ENCODE measurements around the gene ZEB2.

Gene ZEB2

GRCh38 chr2:144519934-144520731 is at the start of gene ZEB2:
TSS of gene ZEB2 (minus strand) at chr2:144520119. CDS start at chr2:144517350, 2,769 bp downstream.
- DNase-seq = no peak

- no peak for DNase-seq
These were observed 47.8 kb upstream of the ZEB2 start for GRCh38 chr2:144567745-144568144.

DNA sequence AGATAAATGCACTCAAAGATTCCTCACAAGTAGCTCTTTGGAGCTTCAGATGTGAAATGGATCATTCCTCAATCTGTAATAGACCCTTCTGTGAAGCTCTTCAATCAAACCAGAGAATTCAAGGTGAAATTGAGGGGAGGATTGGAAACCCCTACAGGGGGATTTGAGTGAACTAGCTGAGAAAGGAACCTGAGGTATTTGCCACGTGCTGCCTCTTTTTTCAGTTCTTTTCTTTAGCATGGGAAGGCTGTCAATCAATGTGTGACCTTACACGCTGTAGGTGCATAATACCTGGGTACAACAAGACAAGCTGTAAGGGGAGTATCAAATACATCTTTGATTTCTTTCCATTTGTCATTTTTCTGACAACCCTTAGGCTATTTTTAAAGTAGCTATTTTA is 46.5 kb upstream of the ZEB2 start:
- no peak for DNase-seq

GRCh38 chr2:144560251-144560650 is 40.3 kb upstream of the ZEB2 start:
- no peak for DNase-seq

DNA sequence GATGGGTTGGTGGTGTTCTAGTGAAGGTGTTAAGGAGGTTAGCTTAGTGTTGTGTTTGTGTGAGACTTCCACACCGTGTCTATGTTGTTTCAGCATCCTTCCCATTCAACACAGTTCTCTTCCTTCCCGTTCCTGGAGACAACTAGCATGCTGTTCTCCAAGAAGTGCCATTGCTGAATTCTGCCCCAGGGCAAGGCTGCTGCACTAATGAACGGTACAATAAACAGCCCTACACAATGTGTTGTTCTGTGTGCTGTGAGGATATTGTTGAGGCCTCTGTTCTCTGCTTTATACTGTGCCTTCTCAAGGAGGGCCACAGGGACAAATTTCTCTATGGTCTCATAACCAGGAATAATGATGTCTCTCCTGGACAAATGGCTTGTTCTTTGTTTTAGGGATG is 39.8 kb upstream of the ZEB2 start:
- DNase-seq = no peak

GRCh38 chr2:144559242-144559641 is 39.3 kb upstream of the ZEB2 start:
- no peak for DNase-seq

- DNase-seq = no peak
These were observed 34.7 kb upstream of the ZEB2 start for GRCh38 chr2:144554492-144555210.

- DNase-seq = no peak
These were observed 33.5 kb upstream of the ZEB2 start for GRCh38 chr2:144553379-144553778.

DNA sequence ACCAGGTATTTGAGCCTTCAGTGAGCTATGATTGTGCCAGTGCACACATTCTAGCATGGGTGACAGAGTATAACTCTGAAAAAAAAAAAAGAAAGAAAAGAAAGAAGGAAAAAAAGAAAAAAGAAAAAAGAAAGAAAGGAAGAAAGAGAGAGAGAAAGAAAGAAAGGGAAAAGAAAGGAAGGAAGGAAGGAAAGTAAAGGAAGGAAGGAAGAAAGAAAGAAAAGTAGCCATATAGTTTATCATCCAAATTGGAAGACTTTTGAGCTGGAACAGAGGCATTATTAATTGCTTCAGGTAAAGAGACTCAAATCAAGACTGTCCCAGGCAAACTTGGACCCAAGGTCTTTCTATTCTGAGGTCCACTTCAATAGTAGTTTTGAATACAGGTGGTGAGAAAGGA is 32.9 kb upstream of the ZEB2 start:
- DNase-seq = no peak

GRCh38 chr2:144550911-144551310 is 31.0 kb upstream of the ZEB2 start:
- DNase-seq = no peak

DNA sequence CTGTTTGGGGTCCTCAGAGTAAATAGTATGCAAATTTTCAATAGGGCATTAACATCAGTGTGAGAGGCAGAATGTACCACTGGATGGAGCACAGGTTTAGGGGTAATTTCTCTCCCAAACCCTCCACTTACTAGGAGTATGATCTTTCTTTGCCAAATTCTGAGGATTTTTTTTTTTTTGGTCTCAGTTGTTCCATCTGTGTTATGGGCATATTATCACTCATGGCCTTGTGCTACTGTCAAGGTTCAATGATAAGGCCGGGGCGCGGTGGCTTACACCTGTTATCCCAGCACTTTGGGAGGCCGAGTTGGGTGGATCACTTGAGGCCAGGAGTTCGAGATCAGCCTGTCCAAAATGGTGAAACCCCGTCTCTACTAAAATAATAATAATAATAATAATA is 30.2 kb upstream of the ZEB2 start:
- no peak for DNase-seq

DNA sequence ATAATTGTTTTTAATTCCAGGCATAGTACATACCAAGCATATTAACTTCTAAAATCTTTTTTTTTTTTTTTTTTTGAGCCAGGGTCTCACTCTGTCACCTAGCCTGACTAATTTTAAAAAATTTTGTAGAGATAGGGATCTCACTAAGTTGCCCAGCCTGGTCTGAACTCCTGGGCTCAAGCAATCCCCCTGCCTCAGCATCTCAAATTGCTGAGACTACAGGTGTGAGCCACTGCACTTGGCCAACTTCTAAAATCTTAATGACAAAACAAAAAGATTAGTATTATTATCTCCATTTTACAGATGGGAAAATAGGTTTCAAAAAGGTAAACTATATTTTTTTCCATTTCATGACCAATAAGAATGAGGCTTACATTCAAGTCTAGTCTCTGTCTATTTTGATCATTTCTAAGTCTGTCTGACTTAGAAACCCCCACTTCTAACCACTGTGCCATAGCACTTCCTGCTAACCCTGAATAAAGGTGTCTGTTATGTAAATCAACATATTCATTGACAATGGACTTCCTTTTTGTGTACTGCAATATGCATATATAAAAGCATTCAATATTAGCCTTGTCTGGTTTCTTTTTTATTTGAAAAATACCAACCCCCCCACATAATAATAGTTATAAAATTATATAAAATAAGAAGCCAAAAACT is 28.7 kb upstream of the ZEB2 start:
- no peak for DNase-seq

GRCh38 chr2:144548088-144548487 is 28.2 kb upstream of the ZEB2 start:
- DNase-seq = no peak

GRCh38 chr2:144547494-144547893 is 27.6 kb upstream of the ZEB2 start:
- DNase-seq = no peak

GRCh38 chr2:144546933-144547332 is 27.0 kb upstream of the ZEB2 start:
- no peak for DNase-seq

GRCh38 chr2:144545787-144546186 is 25.9 kb upstream of the ZEB2 start:
- no peak for DNase-seq

GRCh38 chr2:144544053-144544452 is 24.1 kb upstream of the ZEB2 start:
- DNase-seq = no peak

GRCh38 chr2:144541396-144541795 is 21.5 kb upstream of the ZEB2 start:
- no peak for DNase-seq

GRCh38 chr2:144539289-144539782 is 19.4 kb upstream of the ZEB2 start:
- DNase-seq = no peak

GRCh38 chr2:144535300-144535699 is 15.4 kb upstream of the ZEB2 start:
- DNase-seq = no peak

- DNase-seq = no peak
These were observed 13.3 kb upstream of the ZEB2 start for GRCh38 chr2:144533221-144533620.

DNA sequence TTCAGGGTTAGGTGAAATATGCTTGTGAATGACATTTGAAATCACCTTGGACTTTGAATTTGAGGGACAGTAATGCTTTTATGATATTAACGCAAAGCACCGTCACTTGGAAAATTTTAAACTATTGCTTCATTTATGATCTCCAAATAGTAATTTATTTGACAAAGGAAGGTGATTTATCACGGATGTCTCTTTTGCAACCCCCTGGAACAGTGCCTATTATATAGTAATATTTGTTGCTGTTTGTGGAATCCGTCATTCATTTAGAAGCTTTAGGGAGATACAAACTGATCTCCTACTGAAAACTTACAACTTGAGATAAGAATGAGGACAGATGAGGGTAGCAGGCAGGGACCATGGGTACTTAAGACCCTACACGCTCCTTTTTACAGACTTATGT is 10.7 kb upstream of the ZEB2 start:
- no peak for DNase-seq

- DNase-seq = no peak
These were observed 9.9 kb upstream of the ZEB2 start for GRCh38 chr2:144529841-144530240.

DNA sequence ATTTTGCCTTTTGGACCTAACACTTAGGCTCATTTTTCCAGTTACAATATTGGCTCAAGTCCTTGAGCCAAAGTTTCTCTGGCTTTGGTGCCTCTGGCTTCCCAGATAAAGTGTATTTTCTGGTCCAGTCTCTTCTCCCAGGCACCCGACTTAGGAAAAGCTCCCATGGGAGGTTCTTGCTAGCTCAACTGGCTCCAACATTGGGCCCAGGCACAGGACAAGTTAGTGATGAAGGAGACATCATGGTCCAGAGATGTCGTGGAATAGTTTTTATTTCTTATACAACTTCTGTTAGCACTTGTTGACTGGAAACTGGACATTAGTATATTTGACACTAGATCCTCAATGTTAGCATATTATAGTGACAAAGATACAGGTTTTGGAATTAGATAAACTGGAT is 8.2 kb upstream of the ZEB2 start:
- no peak for DNase-seq
